IPS-18c (cell line): ENCODE measurements around the gene UNC5B.

ENCODE experiments used
- H3K4me3 ChIP-seq: 2 replicates; pipeline ENCODE4 v1.7.0; 2013; ENCODE audit warnings: low read depth, mild to moderate bottlenecking, low read length, moderate library complexity; ENCODE audit not compliant: insufficient read depth
- H3K9me3 ChIP-seq: one replicate; pipeline ENCODE4 v1.6.1; 2013; ENCODE audit warnings: mild to moderate bottlenecking, low read length, moderate library complexity; ENCODE audit not compliant: control insufficient read depth, insufficient read depth

The UNC5B gene

GRCh38 chr10:71242622-71243009 is 30.2 kb downstream of the UNC5B start:
- no peak overlapping the region for H3K4me3 ChIP-seq
- no peaks in the 10 kb centered on the region for H3K9me3 ChIP-seq

GRCh38 chr10:71243756-71244395 is 31.5 kb downstream of the UNC5B start:
- Histone ChIP-seq H3K4me3 (no peak overlapping the region), H3K9me3 (no peaks in the 10 kb centered on the region)

GRCh38 chr10:71244431-71245419 is 32.4 kb downstream of the UNC5B start:
- no peak overlapping the region for H3K4me3 ChIP-seq
- H3K9me3 ChIP-seq, result no peaks in the 10 kb centered on the region

- H3K4me3 ChIP-seq, result no peak overlapping the region
- H3K9me3 ChIP-seq, result no peaks in the 10 kb centered on the region
Observed at GRCh38 chr10:71245420-71246325, 33.3 kb downstream of the UNC5B start.

GRCh38 chr10:71246591-71247413 is 34.4 kb downstream of the UNC5B start:
- no peak overlapping the region for H3K4me3 ChIP-seq
- no peaks in the 10 kb centered on the region for H3K9me3 ChIP-seq

- H3K9me3 ChIP-seq, result no peaks in the 10 kb centered on the region
- H3K4me3 ChIP-seq, result no peak overlapping the region
Observed at GRCh38 chr10:71247414-71247705, 35.0 kb downstream of the UNC5B start.

- Histone ChIP-seq H3K4me3 (no peak overlapping the region), H3K9me3 (no peaks in the 10 kb centered on the region)
Observed at GRCh38 chr10:71247804-71248203, 35.4 kb downstream of the UNC5B start.

GRCh38 chr10:71248210-71248609 is 35.8 kb downstream of the UNC5B start:
- no peaks in the 10 kb centered on the region for H3K9me3 ChIP-seq
- H3K4me3 ChIP-seq, result no peak overlapping the region

- Histone ChIP-seq H3K4me3 (no peak overlapping the region), H3K9me3 (no peaks in the 10 kb centered on the region)
Observed at GRCh38 chr10:71249996-71250395, 37.6 kb downstream of the UNC5B start.

- no peak overlapping the region for H3K4me3 ChIP-seq
- no peaks in the 10 kb centered on the region for H3K9me3 ChIP-seq
Observed at GRCh38 chr10:71250405-71250804, 38.0 kb downstream of the UNC5B start.

- Histone ChIP-seq H3K4me3 (no peak overlapping the region), H3K9me3 (no peaks in the 10 kb centered on the region)
Observed at GRCh38 chr10:71250842-71251241, 38.5 kb downstream of the UNC5B start.

GRCh38 chr10:71251319-71251718 is 38.9 kb downstream of the UNC5B start:
- Histone ChIP-seq H3K9me3 (no peaks in the 10 kb centered on the region), H3K4me3 (no peak overlapping the region)

- no peak overlapping the region for H3K4me3 ChIP-seq
Observed at GRCh38 chr10:71252220-71252619, 39.9 kb downstream of the UNC5B start.

GRCh38 chr10:71253981-71254818 is 41.8 kb downstream of the UNC5B start:
- H3K9me3 ChIP-seq, result no peaks in the 10 kb centered on the region
- no peak overlapping the region for H3K4me3 ChIP-seq

More at GRCh38 chr10:71252220-71252619, 39.9 kb downstream of the UNC5B start:
- H3K9me3 ChIP-seq, result no peaks in the 10 kb centered on the region

GRCh38 chr10:71254834-71255549 is 42.6 kb downstream of the UNC5B start:
- no peak overlapping the region for H3K4me3 ChIP-seq
- no peaks in the 10 kb centered on the region for H3K9me3 ChIP-seq

GRCh38 chr10:71255550-71255807 is 43.1 kb downstream of the UNC5B start:
- Histone ChIP-seq H3K4me3 (no peak overlapping the region), H3K9me3 (no peaks in the 10 kb centered on the region)
